SK-N-MC (cell line): Measurements from ENCODE around the gene P4HB.

Experiments
- DNase-seq: peaks from one replicate; pipeline ENCODE4 v3.0.0-alpha.2; 2011; ENCODE audit warnings: low read depth, low spot score
- H3K27ac ChIP-seq: fragments of 200-600 bp; sonication (generic); 2 replicates; pipeline ENCODE4 v1.5.1; 2016; ENCODE audit warnings: mixed run types
- H3K36me3 ChIP-seq: fragments of 200-600 bp; sonication (generic); 2 replicates; pipeline ENCODE4 v1.6.1; 2017; ENCODE audit warnings: antibody characterized with exemption, low read length, mixed read lengths; ENCODE audit not compliant: insufficient read depth
- H3K4me3 ChIP-seq: fragments of 200-600 bp; sonication (generic); 2 replicates; pipeline ENCODE4 v1.5.1; 2016
- H3K9ac ChIP-seq: fragments of 200-600 bp; sonication (generic); 2 replicates; pipeline ENCODE4 v1.8.0; 2017; ENCODE audit warnings: mixed run types, mixed read lengths; ENCODE audit not compliant: insufficient read length
- H3K9me3 ChIP-seq: fragments of 200-600 bp; sonication (generic); 2 replicates; pipeline ENCODE4 v1.6.1; 2017; ENCODE audit warnings: low read depth, mild to moderate bottlenecking, antibody characterized with exemption, low read length, moderate library complexity, mixed read lengths
- EZH2 ChIP-seq: fragments of 200-600 bp; sonication (generic); IDR thresholded peaks from one replicate; pipeline ENCODE4 v1.6.1; 2017; ENCODE audit warnings: antibody characterized with exemption
- FOXP2 ChIP-seq: optimal IDR thresholded peaks from 2 replicates; pipeline ENCODE3; 2011; ENCODE audit warnings: mild to moderate bottlenecking, moderate library complexity; ENCODE audit not compliant: insufficient read depth; ENCODE audit errors: extremely low read length, control extremely low read depth
- POLR2AphosphoS5 ChIP-seq: IDR thresholded peaks from 2 replicates; pipeline ENCODE4 v1.6.1; 2012; ENCODE audit warnings: mild to moderate bottlenecking, low read depth, low read length, borderline replicate concordance

The P4HB gene

GRCh38 chr17:81900181-81900820 lies 40.0 kb upstream of the P4HB start:
- TF ChIP-seq POLR2AphosphoS5 (no peak; the same call in 1 of the 2 replicates), FOXP2 (no peak), EZH2 (no peak)
- no peak for DNase-seq
- Histone ChIP-seq H3K9me3 (no peaks in the 10 kb centered on the region), H3K4me3 (no peak overlapping the region), H3K36me3 (peaks cover 19% of the 10 kb centered on the region; the same call in 1 of the 2 replicates), H3K27ac (peak overlapping the region; percentile 62), H3K9ac (no peak overlapping the region)

GRCh38 chr17:81899514-81900166 lies 39.3 kb upstream of the P4HB start:
- no peaks in the 10 kb centered on the region for H3K9me3 ChIP-seq
- peaks cover 22% of the 10 kb centered on the region; the same call in 1 of the 2 replicates for H3K36me3 ChIP-seq
- no peak overlapping the region for H3K4me3 ChIP-seq
- TF ChIP-seq POLR2AphosphoS5 = no peak
- no peak for TF ChIP-seq FOXP2
- no peak for TF ChIP-seq EZH2
- H3K27ac ChIP-seq = peak overlapping the region; percentile 62
- H3K9ac ChIP-seq = no peak overlapping the region
- DNase-seq = no peak

- H3K9me3 ChIP-seq = no peaks in the 10 kb centered on the region
- H3K4me3 ChIP-seq = no peak overlapping the region
- no peak overlapping the region; the same call in 1 of the 2 replicates for H3K27ac ChIP-seq
- no peak overlapping the region for H3K9ac ChIP-seq
- TF ChIP-seq POLR2AphosphoS5 = no peak
- TF ChIP-seq FOXP2 = no peak
- TF ChIP-seq EZH2 = no peak
- H3K36me3 ChIP-seq = peaks cover 25% of the 10 kb centered on the region; the same call in 1 of the 2 replicates
- no peak for DNase-seq
Observed at GRCh38 chr17:81898885-81899284, 38.5 kb upstream of the P4HB start.

- Histone ChIP-seq H3K27ac (peak overlapping the region; percentile 7; the same call in 1 of the 2 replicates), H3K4me3 (no peak overlapping the region), H3K9me3 (no peaks in the 10 kb centered on the region), H3K9ac (no peak overlapping the region), H3K36me3 (peaks cover 25% of the 10 kb centered on the region; the same call in 1 of the 2 replicates)
- no peak for DNase-seq
- TF ChIP-seq EZH2 (no peak), FOXP2 (no peak), POLR2AphosphoS5 (no peak)
Observed at GRCh38 chr17:81898029-81898866, 37.9 kb upstream of the P4HB start.

- H3K9me3 ChIP-seq = no peaks in the 10 kb centered on the region
- H3K27ac ChIP-seq = no peak overlapping the region
- H3K4me3 ChIP-seq = no peak overlapping the region
- H3K9ac ChIP-seq = no peak overlapping the region
- H3K36me3 ChIP-seq = peaks cover 27% of the 10 kb centered on the region
- DNase-seq = no peak
- no peak for TF ChIP-seq POLR2AphosphoS5
- TF ChIP-seq EZH2 = no peak
- TF ChIP-seq FOXP2 = no peak
Observed at GRCh38 chr17:81895400-81895799, 35.1 kb upstream of the P4HB start.

GRCh38 chr17:81891303-81891552 lies 30.9 kb upstream of the P4HB start:
- Histone ChIP-seq H3K27ac (peak overlapping the region; percentile 85), H3K4me3 (peak overlapping the region; percentile 80), H3K9me3 (no peaks in the 10 kb centered on the region), H3K36me3 (peaks cover 55% of the 10 kb centered on the region), H3K9ac (peak overlapping the region; percentile 93)
- no peak for DNase-seq
- TF ChIP-seq POLR2AphosphoS5 (no peak), EZH2 (no peak), FOXP2 (no peak)

GRCh38 chr17:81890447-81891302 lies 30.3 kb upstream of the P4HB start:
- no peaks in the 10 kb centered on the region for H3K9me3 ChIP-seq
- peak overlapping the region; percentile 80 for H3K4me3 ChIP-seq
- H3K9ac ChIP-seq = peak overlapping the region; percentile 93
- DNase-seq = no peak
- TF ChIP-seq POLR2AphosphoS5 = no peak
- TF ChIP-seq FOXP2 = no peak
- TF ChIP-seq EZH2 = no peak
- H3K27ac ChIP-seq = peak overlapping the region; percentile 85
- peaks cover 58% of the 10 kb centered on the region for H3K36me3 ChIP-seq
